ENCODE measurements around the gene TJP1. TPM values are rescaled to one million over a fixed set of nuclear protein-coding genes. Genes with fewer than 3 reads are reported as not detected.
"Not testable (repeated sequence)": the region's sequence is repeated elsewhere in the genome, so short reads cannot be mapped to it uniquely, and the experiment has no call there.

Gene TJP1
- total RNA-seq, 1 experiment from 2014 or later, result 140 TPM

DNA sequence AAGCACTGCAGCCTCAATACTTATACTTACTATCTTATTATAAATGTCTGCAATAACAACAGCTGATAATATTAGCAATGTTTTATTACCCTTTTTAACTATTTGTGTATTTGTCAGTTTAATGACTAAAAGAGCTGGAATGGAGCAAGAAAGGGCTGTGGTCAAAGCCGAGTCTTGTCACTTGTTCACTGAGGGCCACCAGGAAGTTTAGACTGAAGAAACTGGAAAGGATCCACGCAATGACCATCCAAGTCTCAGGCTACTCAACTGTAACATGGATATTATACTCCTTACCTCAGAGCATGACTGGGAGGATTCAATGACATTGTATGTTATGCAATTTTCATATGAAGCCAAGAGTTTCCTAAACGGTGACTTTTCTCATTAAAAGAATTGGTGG lies 90.4 kb downstream of the TJP1 start:
- H4K8ac ChIP-seq (replicated peaks; ENCODE audit: insufficient read length, low read depth, low read length), result no peak overlapping the region
- no peak overlapping the region for H4K91ac ChIP-seq (ENCODE audit: insufficient read length, low read depth, low read length)
- H3K4me3 Mint-ChIP-seq, result no peak overlapping the region
- no peaks in the 10 kb centered on the region for H3K23me2 ChIP-seq (ENCODE audit: insufficient read length, low read depth, low read length, poor library complexity, severe bottlenecking)
- no peaks in the 10 kb centered on the region for H3K4me1 ChIP-seq (ENCODE audit: insufficient read depth, low read length)
- DNase-seq, result no peak
- no peak overlapping the region for H2BK12ac ChIP-seq (ENCODE audit: insufficient read length, low read depth, low read length)
- no peak overlapping the region for H2AFZ ChIP-seq (ENCODE audit: low read length)
- H2BK15ac ChIP-seq (ENCODE audit: low read depth, low read length), result no peak overlapping the region
- no peak overlapping the region for H3K23ac ChIP-seq (ENCODE audit: insufficient read length, low read depth, low read length)
- no CpG with 5 or more reads among the region's 3 CpGs for WGBS (ENCODE audit: extremely low coverage, insufficient read length, low lambda C conversion rate)
- no peak overlapping the region for H3K18ac ChIP-seq (ENCODE audit: insufficient read length, low read depth, low read length)
- TF ChIP-seq CTCF (conservative IDR thresholded peaks at IDR 0.05), result no peak
- no peak overlapping the region for H3K27ac ChIP-seq (ENCODE audit: insufficient read length, low read depth, low read length)
- H3K14ac ChIP-seq (ENCODE audit: insufficient read depth, low read length), result no peak overlapping the region
- H3K4ac ChIP-seq (ENCODE audit: low read depth, low read length), result no peak overlapping the region
- no peaks in the 10 kb centered on the region for H3K79me1 ChIP-seq (ENCODE audit: insufficient read depth, low read depth, low read length, poor library complexity, severe bottlenecking)
- H3K27me3 Mint-ChIP-seq (ENCODE audit: low read depth), result no peaks in the 10 kb centered on the region
- H3K27me3 ChIP-seq (ENCODE audit: insufficient read depth, low read length), result no peaks in the 10 kb centered on the region
- no peak overlapping the region for H3K4me2 ChIP-seq (ENCODE audit: insufficient read depth, insufficient read length, low read length)
- no peaks in the 10 kb centered on the region for H4K20me1 ChIP-seq (ENCODE audit: control insufficient read depth, insufficient read depth, insufficient read length)
- H3K79me2 ChIP-seq (ENCODE audit: insufficient read depth, low read length), result no peaks in the 10 kb centered on the region
- H3K9ac ChIP-seq (ENCODE audit: extremely low read depth, insufficient read length, low read length), result no peak overlapping the region
- no peaks in the 10 kb centered on the region for H3K4me1 Mint-ChIP-seq
- H2AK5ac ChIP-seq (ENCODE audit: insufficient read length, low read length), result no peak overlapping the region
- peaks cover 30 to 91% (median 68%) of the 10 kb centered on the region in 3 experiments; a peak in 6 of 7 replicates for H3K36me3 Mint-ChIP-seq (ENCODE audit: insufficient read depth in 1 of 3, low read depth in 3 of 3)
- no peak overlapping the region for H2BK5ac ChIP-seq (ENCODE audit: insufficient read length, low read length)
- no peak overlapping the region for H3K27ac Mint-ChIP-seq
- no peaks in the 10 kb centered on the region for H3K9me3 ChIP-seq (ENCODE audit: control insufficient read depth, low read depth, low read length)
- H3K56ac ChIP-seq (ENCODE audit: insufficient read length, low read depth, low read length), result no peak overlapping the region
- no peak overlapping the region for H2BK120ac ChIP-seq (ENCODE audit: low read depth, low read length, poor library complexity, severe bottlenecking)
- H4K5ac ChIP-seq (ENCODE audit: insufficient read length, low read depth, low read length), result no peak overlapping the region
- no peak overlapping the region for H2BK20ac ChIP-seq (ENCODE audit: low read depth, low read length, poor library complexity, severe bottlenecking)
- H3K9me3 Mint-ChIP-seq, result no peaks in the 10 kb centered on the region
- H3T11ph ChIP-seq (ENCODE audit: low read length), result no peak overlapping the region

GRCh38 chr15:29730471-29730870 lies 91.8 kb downstream of the TJP1 start:
- H3T11ph ChIP-seq (ENCODE audit: low read length); H3K9me3 Mint-ChIP-seq; H4K8ac ChIP-seq (replicated peaks; ENCODE audit: insufficient read length, low read depth, low read length); DNase-seq; H3K9me3 ChIP-seq (ENCODE audit: control insufficient read depth, low read depth, low read length); H3K27ac ChIP-seq (ENCODE audit: insufficient read length, low read depth, low read length); H3K23me2 ChIP-seq (ENCODE audit: insufficient read length, low read depth, low read length, poor library complexity, severe bottlenecking); H3K56ac ChIP-seq (ENCODE audit: insufficient read length, low read depth, low read length); H4K5ac ChIP-seq (ENCODE audit: insufficient read length, low read depth, low read length); H3K9ac ChIP-seq (ENCODE audit: extremely low read depth, insufficient read length, low read length); H3K27ac Mint-ChIP-seq; H2BK12ac ChIP-seq (ENCODE audit: insufficient read length, low read depth, low read length); H3K4ac ChIP-seq (ENCODE audit: low read depth, low read length); H3K4me1 ChIP-seq (ENCODE audit: insufficient read depth, low read length); H3K79me2 ChIP-seq (ENCODE audit: insufficient read depth, low read length); H2BK15ac ChIP-seq (ENCODE audit: low read depth, low read length); H2AK5ac ChIP-seq (ENCODE audit: insufficient read length, low read length); H4K91ac ChIP-seq (ENCODE audit: insufficient read length, low read depth, low read length); H3K18ac ChIP-seq (ENCODE audit: insufficient read length, low read depth, low read length); H3K27me3 Mint-ChIP-seq (ENCODE audit: low read depth); H2AFZ ChIP-seq (ENCODE audit: low read length); H2BK120ac ChIP-seq (ENCODE audit: low read depth, low read length, poor library complexity, severe bottlenecking); H4K20me1 ChIP-seq (ENCODE audit: control insufficient read depth, insufficient read depth, insufficient read length); H3K14ac ChIP-seq (ENCODE audit: insufficient read depth, low read length); H3K4me2 ChIP-seq (ENCODE audit: insufficient read depth, insufficient read length, low read length); H3K4me1 Mint-ChIP-seq; H2BK20ac ChIP-seq (ENCODE audit: low read depth, low read length, poor library complexity, severe bottlenecking); H3K23ac ChIP-seq (ENCODE audit: insufficient read length, low read depth, low read length); H3K27me3 ChIP-seq (ENCODE audit: insufficient read depth, low read length); H3K4me3 Mint-ChIP-seq; H3K79me1 ChIP-seq (ENCODE audit: insufficient read depth, low read depth, low read length, poor library complexity, severe bottlenecking); H2BK5ac ChIP-seq (ENCODE audit: insufficient read length, low read length): not testable (repeated sequence)
- peaks cover 39 to 93% (median 68%) of the 10 kb centered on the region in 3 experiments; a peak in 6 of 7 replicates for H3K36me3 Mint-ChIP-seq (ENCODE audit: insufficient read depth in 1 of 3, low read depth in 3 of 3)
- no CpG with 5 or more reads among the region's 15 CpGs for WGBS (ENCODE audit: extremely low coverage, insufficient read length, low lambda C conversion rate)
